Gastroesophageal sphincter (tissue), 4 donors: ENCODE results near the gene DAB1. TPM values are rescaled to one million over a fixed set of nuclear protein-coding genes. Genes with fewer than 3 reads are reported as not detected.

ENCODE experiments used
- ATAC-seq: fragments of 150-250 bp; one replicate; pipeline ENCODE4 v1.9.1; 2016; ENCODE audit warnings: mild to moderate bottlenecking, moderate library complexity
- H3K27ac ChIP-seq, 4 donors: fragments of 200-600 bp; sonication (generic) in 3 of 4; 1 replicate in 3 of 4; 2 replicates in 1 of 4; pipeline ENCODE4 v1.5.1; 2016 to 2019
- H3K27me3 ChIP-seq: fragments of 200-600 bp; sonication (generic); one replicate; pipeline ENCODE4 v1.5.1; 2019
- H3K36me3 ChIP-seq, 2 donors: fragments of 200-600 bp; sonication (generic); one replicate each; pipeline ENCODE4 v1.5.1; 2019; ENCODE audit warnings: control low read depth in 1 of 2
- H3K4me1 ChIP-seq, 3 donors: fragments of 200-600 bp; sonication (generic); 1 replicate in 2 of 3; 2 replicates in 1 of 3; pipeline ENCODE4 v1.5.1; 2016 to 2019; ENCODE audit warnings: control low read depth in 2 of 3
- H3K4me3 ChIP-seq, 2 donors: fragments of 200-600 bp; sonication (generic); one replicate each; pipeline ENCODE4 v1.5.1; 2019; ENCODE audit warnings: mild to moderate bottlenecking in 1 of 2, moderate library complexity in 1 of 2
- H3K9me3 ChIP-seq, 3 donors: fragments of 200-600 bp; sonication (generic); one replicate each; pipeline ENCODE4 v1.5.1; 2017 to 2019; ENCODE audit warnings: control low read depth in 2 of 3
- EP300 ChIP-seq: sonication (generic); formaldehyde crosslinking; IDR thresholded peaks from one replicate; pipeline ENCODE4 v1.6.1; 2017; ENCODE audit warnings: antibody characterized with exemption, mild to moderate bottlenecking
- POLR2A ChIP-seq, 2 donors: fragments of 450-650 bp; IDR thresholded peaks; one replicate each; pipeline ENCODE4 v1.6.1; 2017; ENCODE audit warnings: antibody characterized with exemption in 2 of 2, mild to moderate bottlenecking in 2 of 2, moderate library complexity in 1 of 2
- POLR2AphosphoS5 ChIP-seq: sonication (generic); formaldehyde crosslinking; IDR thresholded peaks from one replicate; pipeline ENCODE4 v1.6.1; 2017; ENCODE audit warnings: antibody characterized with exemption
- WGBS, 2 donors: methylation state at CpG; one replicate each; pipeline ENCODE4 v1.1.5; 2018; ENCODE audit warnings: low coverage in 1 of 2; 5-methylcytosine and 5-hydroxymethylcytosine counted together
- total RNA-seq, 4 donors: library from RNA; depleted of rRNA; stranded (reverse); fragments of >200 nt; gene quantifications; one replicate each; pipeline ENCODE4 v1.1.0, GENCODE V29; 2016
- TF ChIP-seq, protein P1 (sequence below), 4 experiments: fragments of 200-600 bp in 2 of 4; fragments of 450-650 bp in 2 of 4; sonication (generic) in 1 of 4; IDR thresholded peaks; one replicate each; pipeline ENCODE4 v1.5.1; 2017 to 2019; ENCODE audit warnings: antibody characterized with exemption in 4 of 4, mild to moderate bottlenecking in 2 of 4, moderate library complexity in 2 of 4

DAB1 gene
- total RNA-seq, 4 donors from 2014 or later = 0.47 to 1.6 (median 1.1) TPM

GRCh38 chr1:57066980-57067610, 356.8 kb downstream of the DAB1 start:
- no peaks in the 10 kb centered on the region for H3K36me3 ChIP-seq
- H3K4me1 ChIP-seq = peaks cover 0 to 31% (median 0%) of the 10 kb centered on the region in 3 donors
- no peak overlapping the region for H3K27ac ChIP-seq
- WGBS, 2 donors = 85 to 91% methylated on average over 2 to 4 of the region's 4 CpGs
- TF ChIP-seq EP300 (no peak), POLR2AphosphoS5 (no peak), POLR2A (IDR thresholded peaks at IDR 0.05) (no peak)
- TF ChIP-seq, protein P1, sequence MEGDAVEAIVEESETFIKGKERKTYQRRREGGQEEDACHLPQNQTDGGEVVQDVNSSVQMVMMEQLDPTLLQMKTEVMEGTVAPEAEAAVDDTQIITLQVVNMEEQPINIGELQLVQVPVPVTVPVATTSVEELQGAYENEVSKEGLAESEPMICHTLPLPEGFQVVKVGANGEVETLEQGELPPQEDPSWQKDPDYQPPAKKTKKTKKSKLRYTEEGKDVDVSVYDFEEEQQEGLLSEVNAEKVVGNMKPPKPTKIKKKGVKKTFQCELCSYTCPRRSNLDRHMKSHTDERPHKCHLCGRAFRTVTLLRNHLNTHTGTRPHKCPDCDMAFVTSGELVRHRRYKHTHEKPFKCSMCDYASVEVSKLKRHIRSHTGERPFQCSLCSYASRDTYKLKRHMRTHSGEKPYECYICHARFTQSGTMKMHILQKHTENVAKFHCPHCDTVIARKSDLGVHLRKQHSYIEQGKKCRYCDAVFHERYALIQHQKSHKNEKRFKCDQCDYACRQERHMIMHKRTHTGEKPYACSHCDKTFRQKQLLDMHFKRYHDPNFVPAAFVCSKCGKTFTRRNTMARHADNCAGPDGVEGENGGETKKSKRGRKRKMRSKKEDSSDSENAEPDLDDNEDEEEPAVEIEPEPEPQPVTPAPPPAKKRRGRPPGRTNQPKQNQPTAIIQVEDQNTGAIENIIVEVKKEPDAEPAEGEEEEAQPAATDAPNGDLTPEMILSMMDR (IDR thresholded peaks at IDR 0.05) = no peak
- no peak for ATAC-seq
- H3K9me3 ChIP-seq = no peaks in the 10 kb centered on the region
- H3K4me3 ChIP-seq = no peak overlapping the region
- no peaks in the 10 kb centered on the region for H3K27me3 ChIP-seq

- no peaks in the 10 kb centered on the region for H3K9me3 ChIP-seq
- TF ChIP-seq, protein P1 (IDR thresholded peaks at IDR 0.05) = no peak
- TF ChIP-seq POLR2A (IDR thresholded peaks at IDR 0.05) = no peak
- no peak for TF ChIP-seq EP300
- no peak for TF ChIP-seq POLR2AphosphoS5
- no peaks in the 10 kb centered on the region for H3K27me3 ChIP-seq
- no peaks in the 10 kb centered on the region for H3K36me3 ChIP-seq
- H3K4me3 ChIP-seq = no peak overlapping the region
- peaks cover 0 to 31% (median 0%) of the 10 kb centered on the region in 3 donors for H3K4me1 ChIP-seq
- peak overlapping the region in 1 of 4 donors; percentile 46 for H3K27ac ChIP-seq
- WGBS, 2 donors = 75 to 100% methylated on average over 1 to 3 of the region's 3 CpGs
- ATAC-seq = no peak
These were observed 358.4 kb downstream of the DAB1 start for GRCh38 chr1:57065442-57065841.

GRCh38 chr1:57064379-57065140, 359.3 kb downstream of the DAB1 start:
- Histone ChIP-seq H3K27ac (no peak overlapping the region), H3K9me3 (no peaks in the 10 kb centered on the region), H3K4me3 (no peak overlapping the region), H3K36me3 (no peaks in the 10 kb centered on the region), H3K4me1 (peaks cover 0 to 31% (median 0%) of the 10 kb centered on the region in 3 donors), H3K27me3 (no peaks in the 10 kb centered on the region)
- ATAC-seq = no peak
- no peak for TF ChIP-seq POLR2AphosphoS5
- TF ChIP-seq, protein P1 (IDR thresholded peaks at IDR 0.05) = no peak
- TF ChIP-seq EP300 = no peak
- no peak for TF ChIP-seq POLR2A (IDR thresholded peaks at IDR 0.05)
- 78 to 79% methylated on average over 6 to 7 of the region's 7 CpGs for WGBS, 2 donors

DNA sequence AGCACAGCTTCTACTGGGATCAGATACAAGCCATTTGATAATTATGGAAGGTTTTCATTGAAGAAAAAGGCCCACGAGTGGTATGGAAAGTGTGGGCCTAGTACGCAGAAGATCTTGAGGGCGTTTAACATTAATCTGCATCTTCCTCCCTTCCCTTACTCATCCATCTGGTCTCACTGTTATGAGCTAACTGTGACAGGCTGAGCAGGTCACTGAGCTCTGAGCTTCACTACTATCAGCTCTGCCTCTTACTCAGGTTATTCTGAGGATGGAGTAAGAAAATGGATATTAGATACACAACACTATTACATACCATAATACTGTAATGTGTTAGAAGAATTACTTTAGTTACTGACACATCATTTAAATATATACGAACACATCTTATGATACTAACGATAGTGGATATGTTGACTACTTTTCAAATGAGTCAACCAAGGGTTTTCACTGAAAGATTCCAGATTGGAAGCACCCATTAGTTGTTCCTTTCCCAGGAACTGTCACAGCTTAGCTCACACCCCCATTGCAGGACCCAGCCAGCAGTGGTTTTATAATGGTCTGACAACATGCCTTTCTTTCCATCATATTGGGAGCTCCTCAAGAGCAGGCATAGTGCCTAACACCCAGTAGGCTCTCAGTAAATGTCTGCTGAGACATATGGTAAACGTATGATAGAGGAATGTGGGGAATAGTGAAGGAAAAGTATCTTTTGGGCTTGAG, 360.3 kb downstream of the DAB1 start:
- Histone ChIP-seq H3K27me3 (no peaks in the 10 kb centered on the region), H3K4me3 (no peak overlapping the region), H3K36me3 (no peaks in the 10 kb centered on the region), H3K9me3 (no peaks in the 10 kb centered on the region), H3K4me1 (peaks cover 0 to 22% (median 0%) of the 10 kb centered on the region in 3 donors), H3K27ac (no peak overlapping the region)
- WGBS, 2 donors = 80 to 91% methylated on average over 6 of the region's 6 CpGs
- no peak for ATAC-seq
- TF ChIP-seq POLR2A (IDR thresholded peaks at IDR 0.05) = no peak
- no peak for TF ChIP-seq EP300
- TF ChIP-seq POLR2AphosphoS5 = no peak
- TF ChIP-seq, protein P1 (IDR thresholded peaks at IDR 0.05) = no peak
